Measurements from ENCODE around the gene MSI2. TPM values are rescaled to one million over a fixed set of nuclear protein-coding genes. Genes with fewer than 3 reads are reported as not detected.

The MSI2 gene
- total RNA-seq, 4 donors from 2014 or later, result 9.9 to 18.5 (median 13.8) TPM

DNA sequence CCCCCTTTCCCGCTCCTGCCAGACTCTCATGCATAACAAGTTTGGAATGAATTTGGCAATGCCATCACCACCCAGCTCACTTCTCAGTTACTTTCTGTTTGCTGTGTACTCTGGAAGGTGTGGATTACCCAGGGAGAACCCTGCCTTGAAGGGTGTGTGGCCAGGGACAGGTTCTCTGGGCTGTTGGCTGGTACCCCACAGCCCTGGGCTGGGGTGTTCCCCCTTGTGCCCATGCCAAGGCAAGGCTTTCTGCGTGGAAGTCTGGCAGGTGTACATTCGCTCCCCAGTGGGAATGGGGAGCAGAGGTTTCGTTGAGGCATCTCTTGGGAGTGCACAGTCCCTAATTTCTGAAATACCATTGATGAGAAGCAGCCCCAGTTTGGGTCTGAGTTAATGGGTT, 301.1 kb downstream of the MSI2 start:
- DNase-seq (ENCODE audit: low spot score in 2 of 2), result no peak
- TF ChIP-seq, protein P1, sequence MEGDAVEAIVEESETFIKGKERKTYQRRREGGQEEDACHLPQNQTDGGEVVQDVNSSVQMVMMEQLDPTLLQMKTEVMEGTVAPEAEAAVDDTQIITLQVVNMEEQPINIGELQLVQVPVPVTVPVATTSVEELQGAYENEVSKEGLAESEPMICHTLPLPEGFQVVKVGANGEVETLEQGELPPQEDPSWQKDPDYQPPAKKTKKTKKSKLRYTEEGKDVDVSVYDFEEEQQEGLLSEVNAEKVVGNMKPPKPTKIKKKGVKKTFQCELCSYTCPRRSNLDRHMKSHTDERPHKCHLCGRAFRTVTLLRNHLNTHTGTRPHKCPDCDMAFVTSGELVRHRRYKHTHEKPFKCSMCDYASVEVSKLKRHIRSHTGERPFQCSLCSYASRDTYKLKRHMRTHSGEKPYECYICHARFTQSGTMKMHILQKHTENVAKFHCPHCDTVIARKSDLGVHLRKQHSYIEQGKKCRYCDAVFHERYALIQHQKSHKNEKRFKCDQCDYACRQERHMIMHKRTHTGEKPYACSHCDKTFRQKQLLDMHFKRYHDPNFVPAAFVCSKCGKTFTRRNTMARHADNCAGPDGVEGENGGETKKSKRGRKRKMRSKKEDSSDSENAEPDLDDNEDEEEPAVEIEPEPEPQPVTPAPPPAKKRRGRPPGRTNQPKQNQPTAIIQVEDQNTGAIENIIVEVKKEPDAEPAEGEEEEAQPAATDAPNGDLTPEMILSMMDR (IDR thresholded peaks at IDR 0.05), result no peak
- TF ChIP-seq POLR2A (IDR thresholded peaks at IDR 0.05), result no peak
- intact Hi-C loops (cut with DNase I; ENCODE audit: low total_unique reads), result no loop called here
- H3K4me3 ChIP-seq (ENCODE audit: low read depth, poor library complexity, severe bottlenecking), result no peak overlapping the region
- 67% methylated on average over 4 of the region's 4 CpGs for WGBS, 2 donors

GRCh38 chr17:57557834-57558681, 301.7 kb downstream of the MSI2 start:
- intact Hi-C loops (cut with DNase I; ENCODE audit: low total_unique reads), result no loop called here
- TF ChIP-seq, protein P1 (IDR thresholded peaks at IDR 0.05), result no peak
- no peak for TF ChIP-seq POLR2A (IDR thresholded peaks at IDR 0.05)
- peak in 1 of 2 donors; percentile 28 for DNase-seq (ENCODE audit: low spot score in 2 of 2)
- 49 to 55% methylated on average over 22 of the region's 22 CpGs for WGBS, 2 donors
- no peak overlapping the region for H3K4me3 ChIP-seq (ENCODE audit: low read depth, poor library complexity, severe bottlenecking)

GRCh38 chr17:57559226-57559625, 302.9 kb downstream of the MSI2 start:
- H3K4me3 ChIP-seq (ENCODE audit: low read depth, poor library complexity, severe bottlenecking), result no peak overlapping the region
- TF ChIP-seq, protein P1 (IDR thresholded peaks at IDR 0.05), result no peak
- TF ChIP-seq POLR2A (IDR thresholded peaks at IDR 0.05), result no peak
- intact Hi-C loops (cut with DNase I; ENCODE audit: low total_unique reads), result no loop called here
- WGBS, 2 donors, result 80 to 92% methylated on average over 7 of the region's 7 CpGs
- DNase-seq (ENCODE audit: low spot score in 2 of 2), result no peak

- no peak overlapping the region for H3K4me3 ChIP-seq (ENCODE audit: low read depth, poor library complexity, severe bottlenecking)
- intact Hi-C loops (cut with DNase I; ENCODE audit: low total_unique reads), result no loop called here
- no peak for DNase-seq (ENCODE audit: low spot score in 2 of 2)
- WGBS, 2 donors, result 69 to 75% methylated on average over 12 to 14 of the region's 14 CpGs
- no peak for TF ChIP-seq POLR2A (IDR thresholded peaks at IDR 0.05)
- TF ChIP-seq, protein P1 (IDR thresholded peaks at IDR 0.05), result no peak
Observed at GRCh38 chr17:57559634-57560318, 303.5 kb downstream of the MSI2 start.

DNA sequence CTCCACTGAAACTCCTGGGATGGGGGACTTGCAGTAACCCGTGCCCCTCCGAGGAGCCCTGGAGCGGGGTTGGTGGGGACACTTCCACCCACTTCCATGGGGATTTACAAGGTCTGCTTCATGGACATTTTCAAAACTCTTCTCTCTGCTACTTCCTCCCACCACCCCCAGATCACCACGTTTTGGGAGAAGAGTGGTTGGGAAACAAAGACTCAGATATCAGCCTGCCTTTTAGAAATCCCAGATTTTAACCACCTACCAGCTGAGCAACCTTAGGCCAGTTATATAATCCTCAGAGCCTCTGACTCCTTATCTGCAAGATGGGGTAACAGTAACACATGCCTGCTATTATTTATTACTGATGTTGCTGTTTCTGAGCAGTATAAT, 304.0 kb downstream of the MSI2 start:
- H3K4me3 ChIP-seq (ENCODE audit: low read depth, poor library complexity, severe bottlenecking), result no peak overlapping the region
- 68 to 72% methylated on average over 4 of the region's 4 CpGs for WGBS, 2 donors
- intact Hi-C loops (cut with DNase I; ENCODE audit: low total_unique reads), result no loop called here
- TF ChIP-seq, protein P1 (IDR thresholded peaks at IDR 0.05), result no peak
- no peak for TF ChIP-seq POLR2A (IDR thresholded peaks at IDR 0.05)
- no peak for DNase-seq (ENCODE audit: low spot score in 2 of 2)
